ENCODE results near the gene PHF21A. TPM values are rescaled to one million over a fixed set of nuclear protein-coding genes. Genes with fewer than 3 reads are reported as not detected.

Gene PHF21A
- total and polyA plus RNA-seq, 7 experiments from 2014 or later, result 7.2 to 88.5 (median 54.5) TPM

GRCh38 chr11:46072172-46072964, 48.9 kb downstream of the PHF21A start:
- Mint-ChIP-seq H3K36me3 (peaks cover 9 to 59% (median 29%) of the 10 kb centered on the region in 5 donors), H3K4me1 (peaks cover 0 to 19% (median 5%) of the 10 kb centered on the region in 7 donors)

GRCh38 chr11:46071091-46071490, 50.2 kb downstream of the PHF21A start:
- peaks cover 1 to 24% (median 5%) of the 10 kb centered on the region in 7 donors for H3K4me1 Mint-ChIP-seq
- no peak overlapping the region for H3K4me3 Mint-ChIP-seq
- CTCF ChIA-PET, result no interaction called here
- H3K27me3 ChIP-seq (ENCODE audit: control insufficient read depth in 2 of 2, insufficient read depth in 2 of 2, low read length in 2 of 2), result no peaks in the 10 kb centered on the region
- no peak overlapping the region for H3K4me3 ChIP-seq (ENCODE audit: low read length)
- POLR2A ChIA-PET, result interaction anchor here (1.1 kb wide), 1 partner anchor 12 kb away, joined by 4 read pairs; no protein-coding TSS in a partner anchor
- intact Hi-C loops (cut with micrococcal nuclease), result no loop called here
- H3K27ac Mint-ChIP-seq, result no peak overlapping the region
- no peak for ATAC-seq
- no peaks in the 10 kb centered on the region for H3K27me3 Mint-ChIP-seq
- peaks cover 0 to 4% (median 0%) of the 10 kb centered on the region in 3 experiments for H3K36me3 ChIP-seq (ENCODE audit: control insufficient read depth in 2 of 3, insufficient read depth in 3 of 3, low read length in 3 of 3)
- H3K4me1 ChIP-seq (ENCODE audit: control insufficient read depth in 2 of 2, insufficient read depth in 2 of 2, low read length in 2 of 2), result no peaks in the 10 kb centered on the region
- no peaks in the 10 kb centered on the region for H3K9me3 ChIP-seq (ENCODE audit: control insufficient read depth in 2 of 3, low read length in 3 of 3)
- H3K9me3 Mint-ChIP-seq, result no peaks in the 10 kb centered on the region
- no peak for DNase-seq
- H3K36me3 Mint-ChIP-seq, result peaks cover 9 to 58% (median 30%) of the 10 kb centered on the region in 5 donors
- no peak overlapping the region for H3K27ac ChIP-seq (ENCODE audit: low read depth, low read length)

More at GRCh38 chr11:46072172-46072964, 48.9 kb downstream of the PHF21A start:
- Histone ChIP-seq H3K9me3 (ENCODE audit: control insufficient read depth in 2 of 3, low read length in 3 of 3) (no peaks in the 10 kb centered on the region), H3K27ac (ENCODE audit: low read depth, low read length) (no peak overlapping the region), H3K4me3 (ENCODE audit: low read length) (no peak overlapping the region), H3K36me3 (ENCODE audit: control insufficient read depth in 2 of 3, insufficient read depth in 3 of 3, low read length in 3 of 3) (peaks cover 0 to 11% (median 4%) of the 10 kb centered on the region in 3 experiments), H3K4me1 (ENCODE audit: control insufficient read depth in 2 of 2, insufficient read depth in 2 of 2, low read length in 2 of 2) (no peaks in the 10 kb centered on the region), H3K27me3 (ENCODE audit: control insufficient read depth in 2 of 2, insufficient read depth in 2 of 2, low read length in 2 of 2) (no peaks in the 10 kb centered on the region)
- no peak for DNase-seq
- H3K27me3 Mint-ChIP-seq, result no peaks in the 10 kb centered on the region
- CTCF ChIA-PET, result interaction anchor here (0.6 kb wide), 1 partner anchor 154 kb away, joined by 3 read pairs; no protein-coding TSS in a partner anchor
- no peak overlapping the region for H3K27ac Mint-ChIP-seq
- POLR2A ChIA-PET, result no interaction called here
- intact Hi-C loops (cut with micrococcal nuclease), result no loop called here
- H3K9me3 Mint-ChIP-seq, result no peaks in the 10 kb centered on the region
- no peak for ATAC-seq
- H3K4me3 Mint-ChIP-seq, result no peak overlapping the region

- no peak overlapping the region for H3K4me3 Mint-ChIP-seq
- Histone ChIP-seq H3K9me3 (ENCODE audit: control insufficient read depth in 2 of 3, low read length in 3 of 3) (no peaks in the 10 kb centered on the region), H3K4me1 (ENCODE audit: control insufficient read depth in 2 of 2, insufficient read depth in 2 of 2, low read length in 2 of 2) (no peaks in the 10 kb centered on the region), H3K27me3 (ENCODE audit: control insufficient read depth in 2 of 2, insufficient read depth in 2 of 2, low read length in 2 of 2) (no peaks in the 10 kb centered on the region), H3K27ac (ENCODE audit: low read depth, low read length) (no peak overlapping the region), H3K36me3 (ENCODE audit: control insufficient read depth in 2 of 3, insufficient read depth in 3 of 3, low read length in 3 of 3) (peaks cover 0 to 3% (median 0%) of the 10 kb centered on the region in 3 experiments), H3K4me3 (ENCODE audit: low read length) (no peak overlapping the region)
- H3K4me1 Mint-ChIP-seq, result peaks cover 5 to 31% (median 11%) of the 10 kb centered on the region in 7 donors
- H3K27ac Mint-ChIP-seq, result no peak overlapping the region
- ChIA-PET CTCF (no interaction called here), POLR2A (no interaction called here)
- H3K9me3 Mint-ChIP-seq, result no peaks in the 10 kb centered on the region
- H3K36me3 Mint-ChIP-seq, result peaks cover 5 to 55% (median 23%) of the 10 kb centered on the region in 5 donors
- H3K27me3 Mint-ChIP-seq, result no peaks in the 10 kb centered on the region
- DNase-seq (no peak), ATAC-seq (no peak)
- intact Hi-C loops (cut with micrococcal nuclease), result no loop called here
These were observed 51.7 kb downstream of the PHF21A start for GRCh38 chr11:46069595-46069994.

- H3K4me3 ChIP-seq (ENCODE audit: low read length), result no peak overlapping the region
- peaks cover 0 to 61% (median 24%) of the 10 kb centered on the region in 5 donors for H3K36me3 Mint-ChIP-seq
- ChIA-PET CTCF (interaction anchor here (1.9 kb wide), 1 partner anchor 10 kb away, joined by 6 read pairs; no protein-coding TSS in a partner anchor), POLR2A (no interaction called here)
- H3K9me3 ChIP-seq (ENCODE audit: control insufficient read depth in 2 of 3, low read length in 3 of 3), result no peaks in the 10 kb centered on the region
- H3K36me3 ChIP-seq (ENCODE audit: control insufficient read depth in 2 of 3, insufficient read depth in 3 of 3, low read length in 3 of 3), result peaks cover 0 to 3% (median 0%) of the 10 kb centered on the region in 3 experiments
- H3K27me3 ChIP-seq (ENCODE audit: control insufficient read depth in 2 of 2, insufficient read depth in 2 of 2, low read length in 2 of 2), result no peaks in the 10 kb centered on the region
- peaks cover 0 to 27% (median 11%) of the 10 kb centered on the region in 7 donors for H3K4me1 Mint-ChIP-seq
- H3K4me3 Mint-ChIP-seq, result no peak overlapping the region
- H3K9me3 Mint-ChIP-seq, result no peaks in the 10 kb centered on the region
- H3K27ac Mint-ChIP-seq, result no peak overlapping the region
- ATAC-seq (no peak), DNase-seq (no peak)
- H3K4me1 ChIP-seq (ENCODE audit: control insufficient read depth in 2 of 2, insufficient read depth in 2 of 2, low read length in 2 of 2), result no peaks in the 10 kb centered on the region
- H3K27me3 Mint-ChIP-seq, result no peaks in the 10 kb centered on the region
- H3K27ac ChIP-seq (ENCODE audit: low read depth, low read length), result no peak overlapping the region
- intact Hi-C loops (cut with micrococcal nuclease), result no loop called here
These were observed 54.9 kb downstream of the PHF21A start for GRCh38 chr11:46066335-46066734.

GRCh38 chr11:46065681-46066080, 55.6 kb downstream of the PHF21A start:
- Mint-ChIP-seq H3K36me3 (peaks cover 0 to 59% (median 24%) of the 10 kb centered on the region in 5 donors), H3K4me3 (no peak overlapping the region), H3K27ac (peak overlapping the region in 1 of 9 donors; percentile 55), H3K27me3 (no peaks in the 10 kb centered on the region), H3K4me1 (peaks cover 0 to 27% (median 11%) of the 10 kb centered on the region in 7 donors), H3K9me3 (no peaks in the 10 kb centered on the region)
- Histone ChIP-seq H3K27ac (ENCODE audit: low read depth, low read length) (no peak overlapping the region), H3K36me3 (ENCODE audit: control insufficient read depth in 2 of 3, insufficient read depth in 3 of 3, low read length in 3 of 3) (peaks cover 0 to 3% (median 0%) of the 10 kb centered on the region in 3 experiments), H3K4me1 (ENCODE audit: control insufficient read depth in 2 of 2, insufficient read depth in 2 of 2, low read length in 2 of 2) (no peaks in the 10 kb centered on the region), H3K4me3 (ENCODE audit: low read length) (no peak overlapping the region), H3K9me3 (ENCODE audit: control insufficient read depth in 2 of 3, low read length in 3 of 3) (no peaks in the 10 kb centered on the region), H3K27me3 (ENCODE audit: control insufficient read depth in 2 of 2, insufficient read depth in 2 of 2, low read length in 2 of 2) (no peaks in the 10 kb centered on the region)
- DNase-seq (no peak), ATAC-seq (no peak)
- CTCF ChIA-PET, result interaction anchor here (1.9 kb wide), 1 partner anchor 11 kb away, joined by 6 read pairs; no protein-coding TSS in a partner anchor
- intact Hi-C loops (cut with micrococcal nuclease), result no loop called here
- POLR2A ChIA-PET, result no interaction called here

GRCh38 chr11:46064221-46064620, 57.0 kb downstream of the PHF21A start:
- ATAC-seq, result no peak
- H3K36me3 ChIP-seq (ENCODE audit: control insufficient read depth in 2 of 3, insufficient read depth in 3 of 3, low read length in 3 of 3), result peaks cover 0 to 3% (median 0%) of the 10 kb centered on the region in 3 experiments
- peaks cover 0 to 54% (median 24%) of the 10 kb centered on the region in 5 donors for H3K36me3 Mint-ChIP-seq

More at GRCh38 chr11:46064221-46064620, 57.0 kb downstream of the PHF21A start:
- intact Hi-C loops (cut with micrococcal nuclease), result no loop called here
- H3K4me3 ChIP-seq (ENCODE audit: low read length), result no peak overlapping the region
- Mint-ChIP-seq H3K27me3 (no peaks in the 10 kb centered on the region), H3K4me3 (no peak overlapping the region), H3K27ac (no peak overlapping the region), H3K4me1 (peaks cover 0 to 27% (median 11%) of the 10 kb centered on the region in 7 donors), H3K9me3 (no peaks in the 10 kb centered on the region)
- H3K27ac ChIP-seq (ENCODE audit: low read depth, low read length), result no peak overlapping the region
- DNase-seq, result no peak
- ChIA-PET CTCF (interaction anchor here (1.9 kb wide), 1 partner anchor 12 kb away, joined by 6 read pairs; no protein-coding TSS in a partner anchor), POLR2A (no interaction called here)
- no peaks in the 10 kb centered on the region for H3K4me1 ChIP-seq (ENCODE audit: control insufficient read depth in 2 of 2, insufficient read depth in 2 of 2, low read length in 2 of 2)
- no peaks in the 10 kb centered on the region for H3K9me3 ChIP-seq (ENCODE audit: control insufficient read depth in 2 of 3, low read length in 3 of 3)
- no peaks in the 10 kb centered on the region for H3K27me3 ChIP-seq (ENCODE audit: control insufficient read depth in 2 of 2, insufficient read depth in 2 of 2, low read length in 2 of 2)
